Breast epithelium (tissue), 4 donors: ENCODE data around the gene LRRIQ4. TPM values are rescaled to one million over a fixed set of nuclear protein-coding genes. Genes with fewer than 3 reads are reported as not detected.

Experiments used
- DNase-seq, 2 donors: peaks; one replicate each; pipeline ENCODE4 v3.0.0-alpha.2; 2019; ENCODE audit warnings: low spot score in 2 of 2
- H3K27ac ChIP-seq, 2 donors: fragments of 200-600 bp; sonication (generic) in 1 of 2; one replicate each; pipeline ENCODE4 v1.5.1; 2016 to 2019; ENCODE audit warnings: mild to moderate bottlenecking in 1 of 2
- H3K27me3 ChIP-seq, 2 donors: fragments of 200-600 bp; sonication (generic) in 1 of 2; one replicate each; pipeline versions ENCODE4 v1.5.1 to v1.6.0; 2017 to 2019; ENCODE audit warnings: control low read depth in 1 of 2, mild to moderate bottlenecking in 1 of 2
- H3K36me3 ChIP-seq: fragments of 200-600 bp; one replicate; pipeline ENCODE4 v1.5.1; 2019
- H3K4me1 ChIP-seq, 2 donors: fragments of 200-600 bp; sonication (generic); one replicate each; pipeline ENCODE4 v1.5.1; 2016 to 2019; ENCODE audit warnings: control low read depth in 1 of 2
- H3K4me3 ChIP-seq, 3 donors: fragments of 200-600 bp; sonication (generic); 1 replicate in 2 of 3; 2 replicates in 1 of 3; pipeline ENCODE4 v1.5.1; 2016 to 2019; ENCODE audit warnings: mild to moderate bottlenecking in 3 of 3, moderate library complexity in 2 of 3
- H3K9me3 ChIP-seq, 2 donors: fragments of 200-600 bp; sonication (generic) in 1 of 2; one replicate each; pipeline ENCODE4 v1.5.1; 2016 to 2019; ENCODE audit warnings: control low read depth in 1 of 2
- POLR2A ChIP-seq: fragments of 450-650 bp; IDR thresholded peaks from one replicate; pipeline ENCODE4 v1.6.1; 2016; ENCODE audit warnings: antibody characterized with exemption, mild to moderate bottlenecking, moderate library complexity
- POLR2AphosphoS5 ChIP-seq, 3 donors: sonication (generic); formaldehyde crosslinking; IDR thresholded peaks; one replicate each; pipeline ENCODE4 v1.6.1; 2017; ENCODE audit warnings: antibody characterized with exemption in 3 of 3
- intact Hi-C: fragments of 100-400 bp; cut with DNase I; formaldehyde crosslinking; loops from one replicate; pipeline ENCODE4 v1.15.1; 2023; ENCODE audit warnings: low total_unique reads
- total RNA-seq, 3 donors: library from RNA; depleted of rRNA; stranded (reverse); fragments of >200 nt; gene quantifications; one replicate each; pipeline ENCODE4 v1.1.0, GENCODE V29; 2016
- TF ChIP-seq, protein P1 (sequence below), 3 donors: fragments of 450-650 bp; IDR thresholded peaks; one replicate each; pipeline ENCODE4 v1.5.1; 2016 to 2017; ENCODE audit warnings: antibody characterized with exemption in 3 of 3, mild to moderate bottlenecking in 3 of 3, moderate library complexity in 3 of 3

LRRIQ4 gene
- total RNA-seq, 3 donors from 2014 or later: 0.15 TPM; not detected in 2

DNA sequence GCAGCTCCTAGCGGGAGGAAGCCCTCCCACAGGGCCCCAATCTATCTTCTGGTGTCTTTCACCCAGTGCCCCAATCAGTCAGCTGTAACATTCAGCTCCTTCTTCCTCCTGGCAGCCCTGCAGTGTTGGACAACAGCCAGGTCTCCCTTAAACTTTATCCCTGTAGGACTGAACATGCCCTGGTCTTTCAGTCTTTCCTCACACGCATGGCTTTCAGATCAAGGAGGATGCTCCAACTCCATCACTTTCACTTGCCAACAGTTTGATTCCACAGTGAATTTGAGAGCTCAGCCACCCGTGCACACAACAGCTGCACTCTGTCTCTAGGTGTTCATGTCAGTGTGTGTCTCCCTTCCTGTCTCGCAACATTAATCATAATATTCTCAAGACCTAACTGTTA lies 28.5 kb downstream of the LRRIQ4 start:
- Histone ChIP-seq H3K27me3 (no peaks in the 10 kb centered on the region), H3K27ac (no peak overlapping the region), H3K4me3 (no peak overlapping the region), H3K36me3 (no peaks in the 10 kb centered on the region), H3K4me1 (no peaks in the 10 kb centered on the region), H3K9me3 (no peaks in the 10 kb centered on the region)
- intact Hi-C loops: no loop called here
- no peak for DNase-seq
- TF ChIP-seq, protein P1, sequence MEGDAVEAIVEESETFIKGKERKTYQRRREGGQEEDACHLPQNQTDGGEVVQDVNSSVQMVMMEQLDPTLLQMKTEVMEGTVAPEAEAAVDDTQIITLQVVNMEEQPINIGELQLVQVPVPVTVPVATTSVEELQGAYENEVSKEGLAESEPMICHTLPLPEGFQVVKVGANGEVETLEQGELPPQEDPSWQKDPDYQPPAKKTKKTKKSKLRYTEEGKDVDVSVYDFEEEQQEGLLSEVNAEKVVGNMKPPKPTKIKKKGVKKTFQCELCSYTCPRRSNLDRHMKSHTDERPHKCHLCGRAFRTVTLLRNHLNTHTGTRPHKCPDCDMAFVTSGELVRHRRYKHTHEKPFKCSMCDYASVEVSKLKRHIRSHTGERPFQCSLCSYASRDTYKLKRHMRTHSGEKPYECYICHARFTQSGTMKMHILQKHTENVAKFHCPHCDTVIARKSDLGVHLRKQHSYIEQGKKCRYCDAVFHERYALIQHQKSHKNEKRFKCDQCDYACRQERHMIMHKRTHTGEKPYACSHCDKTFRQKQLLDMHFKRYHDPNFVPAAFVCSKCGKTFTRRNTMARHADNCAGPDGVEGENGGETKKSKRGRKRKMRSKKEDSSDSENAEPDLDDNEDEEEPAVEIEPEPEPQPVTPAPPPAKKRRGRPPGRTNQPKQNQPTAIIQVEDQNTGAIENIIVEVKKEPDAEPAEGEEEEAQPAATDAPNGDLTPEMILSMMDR (IDR thresholded peaks at IDR 0.05): no peak
- no peak for TF ChIP-seq POLR2AphosphoS5 (IDR thresholded peaks at IDR 0.05)
- TF ChIP-seq POLR2A: no peak

DNA sequence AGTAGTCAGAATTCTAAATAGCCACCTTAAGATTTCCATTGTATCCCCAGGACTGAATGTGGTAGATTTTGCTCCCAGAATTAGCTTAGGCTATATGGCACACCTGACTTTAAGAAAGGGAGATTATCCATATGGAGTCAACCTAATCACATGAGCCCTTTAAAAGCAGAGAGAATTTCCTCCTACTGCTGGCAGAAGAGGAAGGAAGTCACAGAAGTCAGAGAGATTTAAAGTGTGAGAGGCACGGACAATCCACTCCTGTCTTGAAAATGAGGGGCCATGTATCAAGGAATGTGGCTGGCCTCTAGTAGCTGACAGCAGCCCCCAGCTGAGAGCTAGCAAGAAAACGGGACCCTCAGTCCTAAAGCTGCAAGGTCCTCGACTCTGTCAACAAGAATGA lies 30.3 kb downstream of the LRRIQ4 start:
- H3K9me3 ChIP-seq: no peaks in the 10 kb centered on the region
- intact Hi-C loops: no loop called here
- TF ChIP-seq, protein P1 (IDR thresholded peaks at IDR 0.05): no peak
- no peak for TF ChIP-seq POLR2AphosphoS5 (IDR thresholded peaks at IDR 0.05)
- TF ChIP-seq POLR2A: no peak
- no peaks in the 10 kb centered on the region for H3K36me3 ChIP-seq
- no peak overlapping the region for H3K4me3 ChIP-seq
- DNase-seq: no peak
- H3K27ac ChIP-seq: no peak overlapping the region
- H3K27me3 ChIP-seq: no peaks in the 10 kb centered on the region
- no peaks in the 10 kb centered on the region for H3K4me1 ChIP-seq

DNA sequence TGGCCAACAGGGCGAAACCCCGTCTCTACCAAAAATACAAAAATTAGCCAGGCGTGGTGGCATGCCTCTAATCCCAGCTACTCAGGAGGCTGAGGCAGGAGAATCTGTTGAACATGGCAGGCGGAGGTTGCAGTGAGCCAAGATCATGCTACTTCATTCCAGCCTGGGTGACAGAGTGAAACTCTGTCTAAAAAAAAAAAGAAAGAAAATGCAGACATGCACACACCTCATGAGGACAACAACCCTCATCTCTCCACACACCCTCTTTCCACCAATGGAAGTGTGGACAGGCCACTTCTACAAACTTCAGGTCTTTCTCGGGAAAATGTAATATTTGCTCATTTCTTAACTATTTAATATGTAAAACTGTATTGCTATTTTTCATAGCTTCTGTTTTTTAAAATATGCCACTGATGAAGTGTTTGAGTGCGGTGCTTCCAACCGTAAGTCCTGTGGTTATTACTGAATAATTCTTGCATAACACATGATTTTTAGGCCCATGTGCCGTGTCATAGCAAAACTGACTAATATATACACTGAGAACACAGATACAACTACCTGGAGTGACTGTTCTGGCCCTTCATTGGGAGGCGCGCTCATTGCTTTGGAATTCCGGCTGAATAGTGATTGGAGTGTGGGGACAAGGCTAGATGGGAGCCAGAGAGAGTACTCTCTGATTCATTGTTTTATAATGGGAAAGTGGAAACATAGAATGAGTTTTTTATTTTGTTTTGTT lies 34.0 kb downstream of the LRRIQ4 start:
- Histone ChIP-seq H3K27ac (no peak overlapping the region), H3K9me3 (no peaks in the 10 kb centered on the region), H3K27me3 (no peaks in the 10 kb centered on the region), H3K4me3 (no peak overlapping the region), H3K4me1 (no peaks in the 10 kb centered on the region), H3K36me3 (no peaks in the 10 kb centered on the region)
- TF ChIP-seq, protein P1 (IDR thresholded peaks at IDR 0.05): no peak
- no peak for TF ChIP-seq POLR2AphosphoS5 (IDR thresholded peaks at IDR 0.05)
- intact Hi-C loops: no loop called here
- no peak for DNase-seq

DNA sequence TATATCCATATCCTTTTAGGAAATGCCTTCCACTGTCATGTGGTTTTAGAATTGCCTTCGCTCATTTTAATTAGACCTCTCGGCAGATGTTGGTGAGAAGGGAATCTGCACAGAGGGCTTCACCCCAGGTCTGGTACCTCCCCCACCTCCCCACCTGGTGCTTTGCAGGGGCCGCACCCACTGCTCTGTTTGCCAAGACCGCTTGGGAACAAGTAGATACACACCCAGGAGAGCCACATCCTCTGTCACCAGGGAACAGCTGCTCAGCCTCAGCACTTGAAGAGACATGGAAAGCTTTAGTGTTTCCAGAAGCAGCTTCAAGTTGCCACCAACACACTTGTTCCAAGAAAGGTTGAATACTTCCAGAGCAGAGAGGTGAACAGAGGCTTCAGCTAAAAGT lies 35.2 kb downstream of the LRRIQ4 start:
- Histone ChIP-seq H3K4me1 (no peaks in the 10 kb centered on the region), H3K36me3 (no peaks in the 10 kb centered on the region), H3K9me3 (no peaks in the 10 kb centered on the region), H3K27me3 (no peaks in the 10 kb centered on the region), H3K4me3 (no peak overlapping the region), H3K27ac (no peak overlapping the region)
- intact Hi-C loops: no loop called here
- no peak for DNase-seq
- TF ChIP-seq, protein P1 (IDR thresholded peaks at IDR 0.05): no peak
- no peak for TF ChIP-seq POLR2AphosphoS5 (IDR thresholded peaks at IDR 0.05)
- TF ChIP-seq POLR2A: no peak

DNA sequence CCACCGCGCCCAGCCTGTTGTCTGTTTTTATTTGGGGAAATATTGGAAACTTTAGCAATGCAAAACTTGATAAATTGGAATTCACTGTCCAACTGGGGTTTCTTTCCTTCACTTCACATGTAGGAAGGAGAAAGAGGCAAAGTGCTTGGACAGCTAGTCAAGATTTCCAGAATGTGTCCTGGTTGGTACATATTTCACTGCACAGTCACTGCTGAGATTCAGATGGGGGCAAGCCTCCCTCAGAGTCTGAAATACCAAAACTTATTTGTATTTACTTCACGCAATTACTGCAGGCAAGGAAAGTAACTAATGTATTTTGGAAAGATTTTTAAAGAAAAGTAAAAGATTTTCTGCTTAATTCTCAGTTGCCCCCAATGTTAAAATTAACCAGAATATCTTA lies 36.1 kb downstream of the LRRIQ4 start:
- Histone ChIP-seq H3K4me1 (no peaks in the 10 kb centered on the region), H3K27ac (no peak overlapping the region), H3K36me3 (no peaks in the 10 kb centered on the region), H3K9me3 (no peaks in the 10 kb centered on the region), H3K4me3 (no peak overlapping the region), H3K27me3 (no peaks in the 10 kb centered on the region)
- TF ChIP-seq POLR2AphosphoS5 (IDR thresholded peaks at IDR 0.05) (no peak), POLR2A (no peak)
- TF ChIP-seq, protein P1 (IDR thresholded peaks at IDR 0.05): no peak
- DNase-seq: no peak
- intact Hi-C loops: no loop called here
